Hepatocyte (in vitro differentiated cells): Measurements from ENCODE around the gene SLC38A2.

Experiments
- EZH2phosphoT487 ChIP-seq: fragments of 200-600 bp; sonication (generic); IDR thresholded peaks from one replicate; pipeline ENCODE4 v1.6.1; 2018; ENCODE audit warnings: antibody characterized with exemption, mild to moderate bottlenecking, low read depth, moderate library complexity; ENCODE audit not compliant: unreplicated experiment, severe bottlenecking
- TF ChIP-seq, protein P1 (sequence below): fragments of 200-600 bp; sonication (generic); IDR thresholded peaks from 2 replicates; pipeline ENCODE4 v1.5.1; 2016; ENCODE audit warnings: antibody characterized with exemption, mild to moderate bottlenecking; ENCODE audit not compliant: poor library complexity

DNA sequence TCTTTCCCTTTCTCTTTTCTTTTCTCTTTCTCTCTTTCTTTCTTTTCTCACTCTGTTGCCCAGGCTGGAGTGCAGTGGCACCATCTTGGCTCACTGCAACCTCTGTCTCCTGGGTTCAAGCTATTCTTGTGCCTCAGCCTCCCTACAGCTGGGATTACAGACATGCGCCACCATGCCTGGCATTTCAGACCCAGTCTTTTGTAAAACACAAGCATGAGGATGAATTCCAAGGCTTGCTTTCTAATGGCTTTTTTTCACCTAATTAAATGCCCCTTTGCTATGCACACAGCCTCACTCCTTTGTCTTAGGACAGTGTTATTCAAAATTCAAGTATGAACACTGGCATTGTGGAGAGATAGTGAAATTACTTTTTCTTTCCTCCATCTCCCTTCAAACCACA lies 6.0 kb upstream of the SLC38A2 start:
- TF ChIP-seq EZH2phosphoT487, result no peak
- TF ChIP-seq, protein P1, sequence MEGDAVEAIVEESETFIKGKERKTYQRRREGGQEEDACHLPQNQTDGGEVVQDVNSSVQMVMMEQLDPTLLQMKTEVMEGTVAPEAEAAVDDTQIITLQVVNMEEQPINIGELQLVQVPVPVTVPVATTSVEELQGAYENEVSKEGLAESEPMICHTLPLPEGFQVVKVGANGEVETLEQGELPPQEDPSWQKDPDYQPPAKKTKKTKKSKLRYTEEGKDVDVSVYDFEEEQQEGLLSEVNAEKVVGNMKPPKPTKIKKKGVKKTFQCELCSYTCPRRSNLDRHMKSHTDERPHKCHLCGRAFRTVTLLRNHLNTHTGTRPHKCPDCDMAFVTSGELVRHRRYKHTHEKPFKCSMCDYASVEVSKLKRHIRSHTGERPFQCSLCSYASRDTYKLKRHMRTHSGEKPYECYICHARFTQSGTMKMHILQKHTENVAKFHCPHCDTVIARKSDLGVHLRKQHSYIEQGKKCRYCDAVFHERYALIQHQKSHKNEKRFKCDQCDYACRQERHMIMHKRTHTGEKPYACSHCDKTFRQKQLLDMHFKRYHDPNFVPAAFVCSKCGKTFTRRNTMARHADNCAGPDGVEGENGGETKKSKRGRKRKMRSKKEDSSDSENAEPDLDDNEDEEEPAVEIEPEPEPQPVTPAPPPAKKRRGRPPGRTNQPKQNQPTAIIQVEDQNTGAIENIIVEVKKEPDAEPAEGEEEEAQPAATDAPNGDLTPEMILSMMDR, result no peak
